Ishikawa (cell line): ENCODE data around the gene HCN2.

Experiments used
- CEBPB ChIP-seq: IDR thresholded peaks from 2 replicates; pipeline ENCODE4 v1.6.1; 2012
- CREB1 ChIP-seq: IDR thresholded peaks from 2 replicates; pipeline ENCODE4 v1.6.1; 2012; ENCODE audit warnings: low read depth
- EP300 ChIP-seq: IDR thresholded peaks from 2 replicates; pipeline ENCODE4 v1.6.1; 2012; ENCODE audit warnings: borderline replicate concordance
- FOXM1 ChIP-seq: IDR thresholded peaks from 2 replicates; pipeline ENCODE4 v1.6.1; 2012; ENCODE audit warnings: low read depth, borderline replicate concordance
- MAX ChIP-seq: IDR thresholded peaks from 2 replicates; pipeline ENCODE4 v1.6.1; 2012
- RAD21 ChIP-seq: IDR thresholded peaks from 2 replicates; pipeline ENCODE4 v1.6.1; 2012; ENCODE audit warnings: low read depth
- TAF1 ChIP-seq: IDR thresholded peaks from 2 replicates; pipeline ENCODE4 v1.6.1; 2012; ENCODE audit warnings: low read depth, mild to moderate bottlenecking
- TCF12 ChIP-seq: IDR thresholded peaks from 2 replicates; pipeline ENCODE4 v1.6.1; 2012; ENCODE audit warnings: low read depth
- USF1 ChIP-seq: IDR thresholded peaks from 2 replicates; pipeline ENCODE4 v1.6.1; 2012
- YY1 ChIP-seq: IDR thresholded peaks from 2 replicates; pipeline ENCODE4 v1.6.1; 2012; ENCODE audit warnings: low read depth

- TF ChIP-seq TAF1, result no peak
- no peak for TF ChIP-seq CEBPB
- TF ChIP-seq USF1, result no peak
- TF ChIP-seq CREB1, result no peak
- no peak for TF ChIP-seq FOXM1
- TF ChIP-seq MAX, result no peak
- no peak for TF ChIP-seq EP300
- TF ChIP-seq RAD21, result no peak
- no peak for TF ChIP-seq TCF12
- no peak for TF ChIP-seq YY1
Observed at GRCh38 chr19:624433-625109, 34.9 kb downstream of the HCN2 start.
